Mesendoderm (in vitro differentiated cells): ENCODE results near the gene SEPTIN11.
"Not testable (repeated sequence)": the region's sequence is repeated elsewhere in the genome, so short reads cannot be mapped to it uniquely, and the experiment has no call there.

Source experiments
- DNase-seq: peaks from one replicate; pipeline ENCODE4 v3.0.0; 2013
- H2AK5ac ChIP-seq: 2 replicates; pipeline ENCODE4 v1.6.1; 2013; ENCODE audit warnings: low read length, inconsistent platforms
- H2BK120ac ChIP-seq: 2 replicates; pipeline ENCODE4 v1.6.1; 2013; ENCODE audit warnings: low read depth, mild to moderate bottlenecking, low read length, moderate library complexity, mixed read lengths
- H2BK15ac ChIP-seq: replicated peaks from 2 replicates; pipeline ENCODE4 v1.6.1; 2013; ENCODE audit warnings: low read depth, mild to moderate bottlenecking, moderate library complexity
- H2BK5ac ChIP-seq: 2 replicates; pipeline ENCODE4 v1.6.1; 2013; ENCODE audit warnings: low read length, inconsistent platforms
- H3K18ac ChIP-seq: 2 replicates; pipeline ENCODE4 v1.6.1; 2013; ENCODE audit warnings: mild to moderate bottlenecking, low read length, mixed read lengths
- H3K23ac ChIP-seq: one replicate; pipeline ENCODE4 v1.6.1; 2013; ENCODE audit warnings: low read length
- H3K27ac ChIP-seq: 2 replicates; pipeline ENCODE4 v1.5.1; 2013; ENCODE audit warnings: low read depth, mild to moderate bottlenecking, inconsistent platforms, low read length, moderate library complexity
- H3K27me3 ChIP-seq: 2 replicates; pipeline ENCODE4 v1.6.1; 2013; ENCODE audit warnings: low read length, control low read depth, mild to moderate bottlenecking, inconsistent platforms; ENCODE audit not compliant: insufficient read depth, poor library complexity
- H3K36me3 ChIP-seq: 2 replicates; pipeline ENCODE4 v1.6.1; 2013; ENCODE audit warnings: low read length, inconsistent platforms; ENCODE audit not compliant: control insufficient read depth, insufficient read depth
- H3K4ac ChIP-seq: one replicate; pipeline ENCODE4 v1.6.1; 2013; ENCODE audit warnings: low read depth, mild to moderate bottlenecking, low read length, moderate library complexity
- H3K4me1 ChIP-seq: 2 replicates; pipeline ENCODE4 v1.6.1; 2013; ENCODE audit warnings: low read depth, low read length, inconsistent platforms; ENCODE audit not compliant: control insufficient read depth
- H3K4me2 ChIP-seq: 2 replicates; pipeline ENCODE4 v1.6.1; 2013; ENCODE audit warnings: low read length
- H3K4me3 ChIP-seq: 2 replicates; pipeline ENCODE4 v1.5.1; 2013; ENCODE audit warnings: mild to moderate bottlenecking, low read length
- H3K56ac ChIP-seq: one replicate; pipeline ENCODE4 v1.6.1; 2013; ENCODE audit warnings: low read length
- H3K79me1 ChIP-seq: 2 replicates; pipeline ENCODE4 v1.6.1; 2013; ENCODE audit warnings: low read length, inconsistent platforms
- H3K79me2 ChIP-seq: 2 replicates; pipeline ENCODE4 v1.6.1; 2013; ENCODE audit warnings: mild to moderate bottlenecking, low read length; ENCODE audit not compliant: control insufficient read depth, insufficient read depth
- H3K9ac ChIP-seq: 2 replicates; pipeline ENCODE4 v1.6.1; 2013; ENCODE audit warnings: low read length, inconsistent platforms
- H4K5ac ChIP-seq: one replicate; pipeline ENCODE4 v1.6.1; 2013; ENCODE audit warnings: low read length
- H4K8ac ChIP-seq: one replicate; pipeline ENCODE4 v1.6.1; 2013; ENCODE audit warnings: low read depth, mild to moderate bottlenecking, control low read depth, low read length, moderate library complexity
- WGBS: extraction: QIAGEN DNeasy Blood & Tissue Kit; methylation state at CpG from one replicate; pipeline ENCODE4 v1.1.7; 2013; ENCODE audit warnings: low lambda C conversion rate, missing lambda C conversion rate; ENCODE audit not compliant: insufficient coverage; ENCODE audit errors: extremely low coverage; 5-methylcytosine and 5-hydroxymethylcytosine counted together

Gene SEPTIN11

GRCh38 chr4:76962406-76963130 is 13.0 kb downstream of the SEPTIN11 start:
- WGBS: no CpG with 5 or more reads among the region's 5 CpGs
- Histone ChIP-seq H3K36me3 (no peaks in the 10 kb centered on the region), H4K8ac (no peak overlapping the region), H2AK5ac (no peak overlapping the region), H2BK120ac (no peak overlapping the region), H4K5ac (no peak overlapping the region), H3K9ac (no peak overlapping the region), H3K18ac (no peak overlapping the region), H3K23ac (no peak overlapping the region), H2BK15ac (no peak overlapping the region), H3K27me3 (no peaks in the 10 kb centered on the region), H3K56ac (no peak overlapping the region), H3K4me2 (no peak overlapping the region), H2BK5ac (no peak overlapping the region), H3K4ac (no peak overlapping the region), H3K27ac (no peak overlapping the region), H3K79me2 (peaks cover 48% of the 10 kb centered on the region), H3K79me1 (peaks cover 20% of the 10 kb centered on the region), H3K4me1 (peaks cover 2% of the 10 kb centered on the region), H3K4me3 (no peak overlapping the region)
- DNase-seq: no peak

- Histone ChIP-seq H3K9ac (no peak overlapping the region), H3K4me2 (no peak overlapping the region), H3K4me3 (no peak overlapping the region), H3K36me3 (no peaks in the 10 kb centered on the region), H4K8ac (no peak overlapping the region), H2BK120ac (no peak overlapping the region), H2BK15ac (no peak overlapping the region), H4K5ac (no peak overlapping the region), H3K27ac (no peak overlapping the region), H3K79me2 (peaks cover 47% of the 10 kb centered on the region), H3K23ac (no peak overlapping the region), H2BK5ac (no peak overlapping the region), H3K18ac (no peak overlapping the region), H2AK5ac (no peak overlapping the region), H3K79me1 (peaks cover 21% of the 10 kb centered on the region), H3K4ac (no peak overlapping the region), H3K27me3 (no peaks in the 10 kb centered on the region), H3K56ac (no peak overlapping the region), H3K4me1 (peaks cover 2% of the 10 kb centered on the region)
- no CpG with 5 or more reads among the region's 4 CpGs for WGBS
- no peak for DNase-seq
Observed at GRCh38 chr4:76963131-76963750, 13.7 kb downstream of the SEPTIN11 start.

GRCh38 chr4:76963927-76964326 is 14.4 kb downstream of the SEPTIN11 start:
- not testable (repeated sequence) for H3K18ac ChIP-seq, H3K36me3 ChIP-seq, H3K27ac ChIP-seq, H3K4me1 ChIP-seq, H2BK15ac ChIP-seq, H3K23ac ChIP-seq, H4K8ac ChIP-seq, DNase-seq, H3K4me3 ChIP-seq, H3K4me2 ChIP-seq, H3K9ac ChIP-seq, H2BK5ac ChIP-seq, H3K27me3 ChIP-seq, H2AK5ac ChIP-seq, H3K56ac ChIP-seq, H4K5ac ChIP-seq, H3K4ac ChIP-seq, H2BK120ac ChIP-seq
- Histone ChIP-seq H3K79me2 (peaks cover 44% of the 10 kb centered on the region), H3K79me1 (peaks cover 18% of the 10 kb centered on the region)
- WGBS: no CpG with 5 or more reads among the region's 1 CpG

- H3K79me1 ChIP-seq: peaks cover 17% of the 10 kb centered on the region
- no peak overlapping the region for H3K4me2 ChIP-seq
- H3K9ac ChIP-seq: no peak overlapping the region
- no peaks in the 10 kb centered on the region for H3K36me3 ChIP-seq
- DNase-seq: no peak
- peaks cover 43% of the 10 kb centered on the region for H3K79me2 ChIP-seq
- no peak overlapping the region for H3K4ac ChIP-seq
- no peak overlapping the region for H3K27ac ChIP-seq
- no peak overlapping the region for H3K4me3 ChIP-seq
- no peak overlapping the region for H2BK120ac ChIP-seq
- WGBS: no CpG with 5 or more reads among the region's 1 CpG
- H4K5ac ChIP-seq: no peak overlapping the region
- H2BK5ac ChIP-seq: no peak overlapping the region
- H3K18ac ChIP-seq: no peak overlapping the region
- H2AK5ac ChIP-seq: no peak overlapping the region
- H4K8ac ChIP-seq: no peak overlapping the region
- peaks cover 2% of the 10 kb centered on the region for H3K4me1 ChIP-seq
- no peak overlapping the region for H2BK15ac ChIP-seq
- H3K23ac ChIP-seq: no peak overlapping the region
- no peak overlapping the region for H3K56ac ChIP-seq
- H3K27me3 ChIP-seq: no peaks in the 10 kb centered on the region
Observed at GRCh38 chr4:76964769-76965168, 15.2 kb downstream of the SEPTIN11 start.

- Histone ChIP-seq H3K79me2 (peaks cover 38% of the 10 kb centered on the region), H2BK15ac (no peak overlapping the region), H3K27ac (no peak overlapping the region), H3K36me3 (no peaks in the 10 kb centered on the region), H3K4me3 (no peak overlapping the region), H2AK5ac (no peak overlapping the region), H3K4me2 (no peak overlapping the region), H3K27me3 (no peaks in the 10 kb centered on the region), H2BK5ac (no peak overlapping the region), H2BK120ac (no peak overlapping the region), H3K4me1 (peaks cover 4% of the 10 kb centered on the region), H3K79me1 (peaks cover 17% of the 10 kb centered on the region), H4K8ac (no peak overlapping the region), H3K9ac (no peak overlapping the region), H4K5ac (no peak overlapping the region), H3K56ac (no peak overlapping the region), H3K4ac (no peak overlapping the region), H3K18ac (no peak overlapping the region), H3K23ac (no peak overlapping the region)
- DNase-seq: no peak
- no CpG with 5 or more reads among the region's 2 CpGs for WGBS
Observed at GRCh38 chr4:76965866-76966579, 16.5 kb downstream of the SEPTIN11 start.
